ENCODE data around the gene CHMP2B.
A peak's percentile ranks its signal among the peaks of the same experiment; 100 is the strongest.

- no peak for TF ChIP-seq EZH2 (IDR thresholded peaks at IDR 0.05; ENCODE audit: borderline replicate concordance, insufficient read depth, low read length, poor library complexity, severe bottlenecking)
- TF ChIP-seq POLR2AphosphoS5 (IDR thresholded peaks at IDR 0.05): peak; percentile 11
Observed at GRCh38 chr3:87203809-87204208, 23.3 kb upstream of the CHMP2B start.
